HL-60 (cell line): ENCODE measurements around the gene IMMP2L.

ENCODE experiments used
- GABPA ChIP-seq: IDR thresholded peaks from 2 replicates; pipeline ENCODE4 v1.6.1; 2012; ENCODE audit warnings: low read depth
- POLR2AphosphoS5 ChIP-seq: IDR thresholded peaks from 2 replicates; pipeline ENCODE4 v1.6.1; 2012; ENCODE audit warnings: low read depth
- SPI1 ChIP-seq: IDR thresholded peaks from 2 replicates; pipeline ENCODE4 v1.6.1; 2012; ENCODE audit warnings: low read depth, mild to moderate bottlenecking, borderline replicate concordance
- TF ChIP-seq, protein P1 (sequence below): IDR thresholded peaks from one replicate; pipeline ENCODE4 v1.5.1; 2011; ENCODE audit warnings: low read length, control low read depth, inconsistent platforms; ENCODE audit not compliant: insufficient read depth
- TF ChIP-seq, protein P2 (sequence below): IDR thresholded peaks from 2 replicates; pipeline ENCODE4 v1.6.1; 2012; ENCODE audit warnings: low read depth; ENCODE audit not compliant: insufficient replicate concordance

GRCh38 chr7:111068618-111069017 lies 493.7 kb downstream of the IMMP2L start:
- TF ChIP-seq, protein P1, sequence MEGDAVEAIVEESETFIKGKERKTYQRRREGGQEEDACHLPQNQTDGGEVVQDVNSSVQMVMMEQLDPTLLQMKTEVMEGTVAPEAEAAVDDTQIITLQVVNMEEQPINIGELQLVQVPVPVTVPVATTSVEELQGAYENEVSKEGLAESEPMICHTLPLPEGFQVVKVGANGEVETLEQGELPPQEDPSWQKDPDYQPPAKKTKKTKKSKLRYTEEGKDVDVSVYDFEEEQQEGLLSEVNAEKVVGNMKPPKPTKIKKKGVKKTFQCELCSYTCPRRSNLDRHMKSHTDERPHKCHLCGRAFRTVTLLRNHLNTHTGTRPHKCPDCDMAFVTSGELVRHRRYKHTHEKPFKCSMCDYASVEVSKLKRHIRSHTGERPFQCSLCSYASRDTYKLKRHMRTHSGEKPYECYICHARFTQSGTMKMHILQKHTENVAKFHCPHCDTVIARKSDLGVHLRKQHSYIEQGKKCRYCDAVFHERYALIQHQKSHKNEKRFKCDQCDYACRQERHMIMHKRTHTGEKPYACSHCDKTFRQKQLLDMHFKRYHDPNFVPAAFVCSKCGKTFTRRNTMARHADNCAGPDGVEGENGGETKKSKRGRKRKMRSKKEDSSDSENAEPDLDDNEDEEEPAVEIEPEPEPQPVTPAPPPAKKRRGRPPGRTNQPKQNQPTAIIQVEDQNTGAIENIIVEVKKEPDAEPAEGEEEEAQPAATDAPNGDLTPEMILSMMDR: no peak
- no peak for TF ChIP-seq SPI1
- TF ChIP-seq, protein P2, sequence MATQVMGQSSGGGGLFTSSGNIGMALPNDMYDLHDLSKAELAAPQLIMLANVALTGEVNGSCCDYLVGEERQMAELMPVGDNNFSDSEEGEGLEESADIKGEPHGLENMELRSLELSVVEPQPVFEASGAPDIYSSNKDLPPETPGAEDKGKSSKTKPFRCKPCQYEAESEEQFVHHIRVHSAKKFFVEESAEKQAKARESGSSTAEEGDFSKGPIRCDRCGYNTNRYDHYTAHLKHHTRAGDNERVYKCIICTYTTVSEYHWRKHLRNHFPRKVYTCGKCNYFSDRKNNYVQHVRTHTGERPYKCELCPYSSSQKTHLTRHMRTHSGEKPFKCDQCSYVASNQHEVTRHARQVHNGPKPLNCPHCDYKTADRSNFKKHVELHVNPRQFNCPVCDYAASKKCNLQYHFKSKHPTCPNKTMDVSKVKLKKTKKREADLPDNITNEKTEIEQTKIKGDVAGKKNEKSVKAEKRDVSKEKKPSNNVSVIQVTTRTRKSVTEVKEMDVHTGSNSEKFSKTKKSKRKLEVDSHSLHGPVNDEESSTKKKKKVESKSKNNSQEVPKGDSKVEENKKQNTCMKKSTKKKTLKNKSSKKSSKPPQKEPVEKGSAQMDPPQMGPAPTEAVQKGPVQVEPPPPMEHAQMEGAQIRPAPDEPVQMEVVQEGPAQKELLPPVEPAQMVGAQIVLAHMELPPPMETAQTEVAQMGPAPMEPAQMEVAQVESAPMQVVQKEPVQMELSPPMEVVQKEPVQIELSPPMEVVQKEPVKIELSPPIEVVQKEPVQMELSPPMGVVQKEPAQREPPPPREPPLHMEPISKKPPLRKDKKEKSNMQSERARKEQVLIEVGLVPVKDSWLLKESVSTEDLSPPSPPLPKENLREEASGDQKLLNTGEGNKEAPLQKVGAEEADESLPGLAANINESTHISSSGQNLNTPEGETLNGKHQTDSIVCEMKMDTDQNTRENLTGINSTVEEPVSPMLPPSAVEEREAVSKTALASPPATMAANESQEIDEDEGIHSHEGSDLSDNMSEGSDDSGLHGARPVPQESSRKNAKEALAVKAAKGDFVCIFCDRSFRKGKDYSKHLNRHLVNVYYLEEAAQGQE: no peak
- no peak for TF ChIP-seq GABPA
- TF ChIP-seq POLR2AphosphoS5: no peak
